BLaER1 (cell line): Measurements from ENCODE around the gene TRIM32.

Experiments used
- H3K27ac ChIP-seq: shearing (Covaris generic); formaldehyde crosslinking; 2 replicates; pipeline ENCODE4 v1.8.1; 2022
- H3K27me3 ChIP-seq: shearing (Covaris generic); formaldehyde crosslinking; 2 replicates; pipeline ENCODE4 v1.8.1; 2022
- H3K36me3 ChIP-seq: shearing (Covaris generic); formaldehyde crosslinking; 2 replicates; pipeline ENCODE4 v1.8.1; 2022
- H3K4me1 ChIP-seq: shearing (Covaris generic); formaldehyde crosslinking; 2 replicates; pipeline ENCODE4 v1.8.1; 2022
- H3K4me2 ChIP-seq: shearing (Covaris generic); formaldehyde crosslinking; 2 replicates; pipeline ENCODE4 v1.8.1; 2022
- H3K4me3 ChIP-seq: shearing (Covaris generic); formaldehyde crosslinking; 2 replicates; pipeline ENCODE4 v1.8.1; 2022
- H3K9ac ChIP-seq: shearing (Covaris generic); formaldehyde crosslinking; 2 replicates; pipeline ENCODE4 v1.8.1; 2022
- H3K9me3 ChIP-seq: shearing (Covaris generic); formaldehyde crosslinking; 2 replicates; pipeline ENCODE4 v1.8.1; 2022
- H4K20me1 ChIP-seq: shearing (Covaris generic); formaldehyde crosslinking; 2 replicates; pipeline ENCODE4 v1.8.1; 2022
- Cebpa-rat ChIP-seq: shearing (Covaris generic); IDR thresholded peaks from 2 replicates; pipeline ENCODE4 v1.8.1; 2022

The TRIM32 gene

GRCh38 chr9:116691607-116692006 is 4.5 kb downstream of the TRIM32 start:
- TF ChIP-seq Cebpa-rat: no peak
- H3K4me2 ChIP-seq: no peak overlapping the region
- no peaks in the 10 kb centered on the region for H3K9me3 ChIP-seq
- no peak overlapping the region for H3K27ac ChIP-seq
- no peak overlapping the region for H3K4me3 ChIP-seq
- H3K36me3 ChIP-seq: peaks cover 17% of the 10 kb centered on the region; the same call in 1 of the 2 replicates
- H4K20me1 ChIP-seq: peaks cover 87% of the 10 kb centered on the region
- no peak overlapping the region for H3K9ac ChIP-seq
- H3K4me1 ChIP-seq: peaks cover 50% of the 10 kb centered on the region
- H3K27me3 ChIP-seq: no peaks in the 10 kb centered on the region

- no peak overlapping the region for H3K27ac ChIP-seq
These were observed 5.5 kb downstream of the TRIM32 start for GRCh38 chr9:116692616-116693015.

GRCh38 chr9:116693233-116693731 is 6.2 kb downstream of the TRIM32 start:
- Histone ChIP-seq H3K4me3 (no peak overlapping the region), H3K9ac (no peak overlapping the region), H3K36me3 (peaks cover 29% of the 10 kb centered on the region), H3K27me3 (no peaks in the 10 kb centered on the region), H4K20me1 (peaks cover 99% of the 10 kb centered on the region), H3K9me3 (peaks cover 6% of the 10 kb centered on the region; the same call in 1 of the 2 replicates), H3K4me2 (no peak overlapping the region), H3K4me1 (peaks cover 39% of the 10 kb centered on the region), H3K27ac (no peak overlapping the region)
- no peak for TF ChIP-seq Cebpa-rat

More at GRCh38 chr9:116692616-116693015, 5.5 kb downstream of the TRIM32 start:
- Histone ChIP-seq H3K4me1 (peaks cover 46% of the 10 kb centered on the region), H3K27me3 (no peaks in the 10 kb centered on the region), H3K9me3 (no peaks in the 10 kb centered on the region), H3K9ac (no peak overlapping the region), H3K4me2 (no peak overlapping the region), H3K4me3 (no peak overlapping the region), H4K20me1 (peaks cover 97% of the 10 kb centered on the region), H3K36me3 (peaks cover 22% of the 10 kb centered on the region)
- TF ChIP-seq Cebpa-rat: no peak

- Histone ChIP-seq H3K9ac (no peak overlapping the region), H3K9me3 (peaks cover 18% of the 10 kb centered on the region; the same call in 1 of the 2 replicates), H4K20me1 (peaks cover 99% of the 10 kb centered on the region), H3K4me1 (peaks cover 24% of the 10 kb centered on the region; the same call in 1 of the 2 replicates), H3K4me3 (no peak overlapping the region), H3K4me2 (peak overlapping the region; percentile 26; the same call in 1 of the 2 replicates), H3K36me3 (peaks cover 44% of the 10 kb centered on the region), H3K27me3 (no peaks in the 10 kb centered on the region), H3K27ac (no peak overlapping the region)
- TF ChIP-seq Cebpa-rat: no peak
These were observed 7.7 kb downstream of the TRIM32 start for GRCh38 chr9:116694785-116695291.

- Histone ChIP-seq H3K36me3 (peaks cover 50% of the 10 kb centered on the region), H4K20me1 (peaks cover 99% of the 10 kb centered on the region), H3K27ac (no peak overlapping the region), H3K4me2 (peak overlapping the region; percentile 26; the same call in 1 of the 2 replicates), H3K4me1 (peaks cover 24% of the 10 kb centered on the region; the same call in 1 of the 2 replicates), H3K9ac (no peak overlapping the region), H3K27me3 (no peaks in the 10 kb centered on the region), H3K4me3 (no peak overlapping the region), H3K9me3 (peaks cover 18% of the 10 kb centered on the region; the same call in 1 of the 2 replicates)
- TF ChIP-seq Cebpa-rat: no peak
These were observed 8.3 kb downstream of the TRIM32 start for GRCh38 chr9:116695438-116695837.

GRCh38 chr9:116697362-116697761 is 10.3 kb downstream of the TRIM32 start:
- peaks cover 28% of the 10 kb centered on the region; the same call in 1 of the 2 replicates for H3K9me3 ChIP-seq
- H3K36me3 ChIP-seq: peaks cover 63% of the 10 kb centered on the region
- H3K4me1 ChIP-seq: peaks cover 13% of the 10 kb centered on the region; the same call in 1 of the 2 replicates
- no peaks in the 10 kb centered on the region for H3K27me3 ChIP-seq
- no peak overlapping the region for H3K27ac ChIP-seq
- no peak overlapping the region for H3K9ac ChIP-seq
- H3K4me2 ChIP-seq: no peak overlapping the region
- no peak overlapping the region for H3K4me3 ChIP-seq
- peaks cover 80% of the 10 kb centered on the region for H4K20me1 ChIP-seq
- TF ChIP-seq Cebpa-rat: no peak

- H3K9me3 ChIP-seq: peaks cover 33% of the 10 kb centered on the region; the same call in 1 of the 2 replicates
- H3K4me1 ChIP-seq: peaks cover 13% of the 10 kb centered on the region; the same call in 1 of the 2 replicates
- no peak overlapping the region for H3K4me2 ChIP-seq
- no peak for TF ChIP-seq Cebpa-rat
- H3K27me3 ChIP-seq: no peaks in the 10 kb centered on the region
- peaks cover 67% of the 10 kb centered on the region for H3K36me3 ChIP-seq
- H4K20me1 ChIP-seq: peaks cover 75% of the 10 kb centered on the region
- no peak overlapping the region for H3K27ac ChIP-seq
- no peak overlapping the region for H3K4me3 ChIP-seq
- H3K9ac ChIP-seq: no peak overlapping the region
These were observed 10.8 kb downstream of the TRIM32 start for GRCh38 chr9:116697887-116698286.

GRCh38 chr9:116700279-116700678 is 13.2 kb downstream of the TRIM32 start:
- peaks cover 33% of the 10 kb centered on the region; the same call in 1 of the 2 replicates for H3K9me3 ChIP-seq
- peaks cover 56% of the 10 kb centered on the region for H3K36me3 ChIP-seq
- TF ChIP-seq Cebpa-rat: no peak
- no peak overlapping the region for H3K9ac ChIP-seq
- no peak overlapping the region for H3K4me3 ChIP-seq
- peaks cover 7% of the 10 kb centered on the region; the same call in 1 of the 2 replicates for H3K4me1 ChIP-seq
- H3K4me2 ChIP-seq: no peak overlapping the region
- H3K27me3 ChIP-seq: no peaks in the 10 kb centered on the region
- no peak overlapping the region for H3K27ac ChIP-seq
- H4K20me1 ChIP-seq: peaks cover 56% of the 10 kb centered on the region

- H4K20me1 ChIP-seq: peaks cover 53% of the 10 kb centered on the region
- peaks cover 56% of the 10 kb centered on the region for H3K36me3 ChIP-seq
- H3K9ac ChIP-seq: no peak overlapping the region
- peaks cover 33% of the 10 kb centered on the region; the same call in 1 of the 2 replicates for H3K9me3 ChIP-seq
- H3K4me2 ChIP-seq: no peak overlapping the region
- H3K4me3 ChIP-seq: no peak overlapping the region
- TF ChIP-seq Cebpa-rat: no peak
- H3K27me3 ChIP-seq: no peaks in the 10 kb centered on the region
- H3K4me1 ChIP-seq: no peaks in the 10 kb centered on the region
- H3K27ac ChIP-seq: no peak overlapping the region
These were observed 14.1 kb downstream of the TRIM32 start for GRCh38 chr9:116700882-116701865.
